Caco-2 (cell line): ENCODE results near the gene SOBP. TPM values are rescaled to one million over a fixed set of nuclear protein-coding genes. Genes with fewer than 3 reads are reported as not detected.

Experiments used
- BruUV-seq: library from RNA; stranded (reverse); fragments of 400-500 nt; replicated peaks from 2 replicates; lab custom pipeline; 2021; lab: Mats Ljungman, UMichigan
- CTCF ChIA-PET: fragments of 300-600 bp; sonication (Branson Sonifier 250); formaldehyde crosslinking; loops from one replicate; lab custom pipeline; 2022; ENCODE audit warnings: antibody characterized with exemption; lab: Charles Lee
- POLR2A ChIA-PET: fragments of 300-600 bp; sonication (Branson Sonifier 250); formaldehyde crosslinking; loops from one replicate; lab custom pipeline; 2022; ENCODE audit warnings: antibody characterized with exemption; lab: Charles Lee
- DNase-seq, 2 experiments: peaks; one replicate each; pipeline versions ENCODE4 v3.0.0 to v3.0.0-alpha.2; 2020 to 2022
- H3K27me3 ChIP-seq: replicated peaks from 2 replicates; pipeline ENCODE4 v1.6.0; 2011; ENCODE audit warnings: low read length; ENCODE audit not compliant: control insufficient read depth, insufficient read depth
- H3K36me3 ChIP-seq: 2 replicates; pipeline ENCODE4 v1.5.1; 2011; ENCODE audit warnings: low read length; ENCODE audit not compliant: control insufficient read depth, insufficient read depth
- H3K4me1 ChIP-seq: fragments of 250-450 bp; sonication (Bioruptor Pico); 2 replicates; pipeline ENCODE4 v1.5.1; 2020; ENCODE audit warnings: mild to moderate bottlenecking
- H3K4me3 ChIP-seq: 2 replicates; pipeline ENCODE4 v1.5.1; 2011; ENCODE audit warnings: low read depth, mild to moderate bottlenecking, control low read depth, low read length
- H3K9me3 ChIP-seq: fragments of 250-450 bp; sonication (Bioruptor Pico); 2 replicates; pipeline ENCODE4 v1.5.1; 2020; ENCODE audit warnings: mild to moderate bottlenecking, moderate library complexity
- H3K27ac Mint-ChIP-seq: one replicate; pipeline ENCODE4 v1.8.0; 2022; ENCODE audit warnings: mixed read lengths; ENCODE audit not compliant: unreplicated experiment
- H3K27me3 Mint-ChIP-seq: one replicate; pipeline ENCODE4 v1.8.0; 2022; ENCODE audit warnings: mixed read lengths; ENCODE audit not compliant: insufficient read depth, unreplicated experiment
- H3K36me3 Mint-ChIP-seq: one replicate; pipeline ENCODE4 v1.8.0; 2022; ENCODE audit warnings: mild to moderate bottlenecking, mixed read lengths; ENCODE audit not compliant: insufficient read depth, unreplicated experiment
- H3K4me1 Mint-ChIP-seq: one replicate; pipeline ENCODE4 v1.8.0; 2022; ENCODE audit warnings: low read depth, mixed read lengths; ENCODE audit not compliant: unreplicated experiment
- H3K4me3 Mint-ChIP-seq: one replicate; pipeline ENCODE4 v1.8.0; 2022; ENCODE audit warnings: mild to moderate bottlenecking, moderate library complexity, mixed read lengths; ENCODE audit not compliant: unreplicated experiment
- H3K9me3 Mint-ChIP-seq: one replicate; pipeline ENCODE4 v1.8.0; 2022; ENCODE audit warnings: mixed read lengths; ENCODE audit not compliant: unreplicated experiment
- intact Hi-C: fragments of 100-400 bp; cut with micrococcal nuclease; formaldehyde crosslinking; loops from one replicate; pipeline ENCODE4 v1.10.0; 2022; ENCODE audit not compliant: unreplicated experiment
- total RNA-seq: library from RNA; stranded (reverse); gene quantifications from 2 replicates; pipeline ENCODE4 v1.2.3, GENCODE V29; 2022
- TF ChIP-seq, protein P1 (sequence below), 2 experiments: fragments of 200-600 bp in 1 of 2; IDR thresholded peaks; 1 replicate in 1 of 2; 2 replicates in 1 of 2; pipeline versions ENCODE4 v1.5.1 to v1.8.0; 2011 to 2022; ENCODE audit warnings: antibody characterized with exemption in 1 of 2, control low read depth in 1 of 2, inconsistent platforms in 1 of 2, low read depth in 1 of 2, low read length in 1 of 2, mild to moderate bottlenecking in 1 of 2, moderate library complexity in 1 of 2; ENCODE audit not compliant: insufficient read depth in 1 of 2, severe bottlenecking in 1 of 2, unreplicated experiment in 1 of 2

The SOBP gene
- total RNA-seq, 1 experiment from 2014 or later: not detected

DNA sequence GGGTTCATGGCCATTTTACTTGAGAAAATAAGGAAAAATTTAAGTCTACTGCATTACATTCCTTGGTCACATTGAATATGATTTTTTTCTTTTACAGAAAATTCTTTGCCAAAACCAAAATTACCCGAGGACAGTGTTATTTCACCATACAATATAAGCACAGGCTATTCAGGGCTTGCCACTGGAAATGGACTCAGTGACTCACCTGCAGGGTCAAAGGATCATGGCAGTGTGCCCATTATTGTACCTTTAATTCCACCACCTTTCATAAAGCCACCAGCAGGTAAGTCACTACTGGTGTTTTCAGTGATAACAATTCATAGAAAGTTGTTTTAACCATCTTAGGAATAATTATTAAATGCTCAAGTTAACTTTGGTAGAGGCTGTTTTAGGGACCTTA is 16.2 kb downstream of the SOBP start:
- no peaks in the 10 kb centered on the region for H3K27me3 Mint-ChIP-seq
- BruUV-seq: no TSS peak
- Histone ChIP-seq H3K36me3 (no peaks in the 10 kb centered on the region), H3K4me1 (no peaks in the 10 kb centered on the region), H3K27me3 (no peaks in the 10 kb centered on the region), H3K4me3 (no peak overlapping the region), H3K9me3 (no peaks in the 10 kb centered on the region)
- CTCF ChIA-PET: no interaction called here
- intact Hi-C loops: no loop called here
- no peak overlapping the region for H3K27ac Mint-ChIP-seq
- POLR2A ChIA-PET: no interaction called here
- no peaks in the 10 kb centered on the region for H3K4me1 Mint-ChIP-seq
- no peak for DNase-seq
- no peak overlapping the region for H3K4me3 Mint-ChIP-seq
- TF ChIP-seq, protein P1, sequence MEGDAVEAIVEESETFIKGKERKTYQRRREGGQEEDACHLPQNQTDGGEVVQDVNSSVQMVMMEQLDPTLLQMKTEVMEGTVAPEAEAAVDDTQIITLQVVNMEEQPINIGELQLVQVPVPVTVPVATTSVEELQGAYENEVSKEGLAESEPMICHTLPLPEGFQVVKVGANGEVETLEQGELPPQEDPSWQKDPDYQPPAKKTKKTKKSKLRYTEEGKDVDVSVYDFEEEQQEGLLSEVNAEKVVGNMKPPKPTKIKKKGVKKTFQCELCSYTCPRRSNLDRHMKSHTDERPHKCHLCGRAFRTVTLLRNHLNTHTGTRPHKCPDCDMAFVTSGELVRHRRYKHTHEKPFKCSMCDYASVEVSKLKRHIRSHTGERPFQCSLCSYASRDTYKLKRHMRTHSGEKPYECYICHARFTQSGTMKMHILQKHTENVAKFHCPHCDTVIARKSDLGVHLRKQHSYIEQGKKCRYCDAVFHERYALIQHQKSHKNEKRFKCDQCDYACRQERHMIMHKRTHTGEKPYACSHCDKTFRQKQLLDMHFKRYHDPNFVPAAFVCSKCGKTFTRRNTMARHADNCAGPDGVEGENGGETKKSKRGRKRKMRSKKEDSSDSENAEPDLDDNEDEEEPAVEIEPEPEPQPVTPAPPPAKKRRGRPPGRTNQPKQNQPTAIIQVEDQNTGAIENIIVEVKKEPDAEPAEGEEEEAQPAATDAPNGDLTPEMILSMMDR (IDR thresholded peaks at IDR 0.05; ENCODE audit: insufficient read depth in 1 of 2, low read depth in 1 of 2, low read length in 1 of 2, severe bottlenecking in 1 of 2, unreplicated experiment in 1 of 2): no peak
- H3K9me3 Mint-ChIP-seq: no peaks in the 10 kb centered on the region
- H3K36me3 Mint-ChIP-seq: no peaks in the 10 kb centered on the region

DNA sequence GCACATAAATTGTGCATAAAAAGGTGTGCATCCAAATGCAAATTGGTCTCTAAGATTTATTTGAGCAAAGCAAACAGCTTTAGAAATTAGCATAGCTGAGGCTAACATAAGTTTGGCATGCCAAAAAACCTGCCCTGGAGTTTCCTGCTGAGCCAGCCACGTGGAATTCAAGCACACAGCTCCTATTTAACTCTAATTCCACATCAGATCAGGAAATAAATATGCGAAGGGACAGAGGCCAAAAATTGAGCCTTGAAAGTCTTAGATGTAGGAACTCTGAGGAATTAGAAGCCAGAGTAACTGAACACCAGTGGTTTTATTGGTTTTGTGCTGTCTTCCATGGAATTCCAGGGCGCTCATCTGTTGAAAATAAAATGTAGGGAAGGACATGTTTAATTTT is 19.6 kb downstream of the SOBP start:
- Histone ChIP-seq H3K4me3 (no peak overlapping the region), H3K9me3 (no peaks in the 10 kb centered on the region), H3K36me3 (no peaks in the 10 kb centered on the region), H3K27me3 (no peaks in the 10 kb centered on the region), H3K4me1 (no peaks in the 10 kb centered on the region)
- ChIA-PET POLR2A (no interaction called here), CTCF (no interaction called here)
- no peak overlapping the region for H3K27ac Mint-ChIP-seq
- DNase-seq: no peak
- H3K27me3 Mint-ChIP-seq: no peaks in the 10 kb centered on the region
- H3K36me3 Mint-ChIP-seq: no peaks in the 10 kb centered on the region
- TF ChIP-seq, protein P1 (IDR thresholded peaks at IDR 0.05; ENCODE audit: insufficient read depth in 1 of 2, low read depth in 1 of 2, low read length in 1 of 2, severe bottlenecking in 1 of 2, unreplicated experiment in 1 of 2): no peak
- no TSS peak for BruUV-seq
- H3K4me3 Mint-ChIP-seq: no peak overlapping the region
- no peaks in the 10 kb centered on the region for H3K9me3 Mint-ChIP-seq
- intact Hi-C loops: no loop called here
- no peaks in the 10 kb centered on the region for H3K4me1 Mint-ChIP-seq

DNA sequence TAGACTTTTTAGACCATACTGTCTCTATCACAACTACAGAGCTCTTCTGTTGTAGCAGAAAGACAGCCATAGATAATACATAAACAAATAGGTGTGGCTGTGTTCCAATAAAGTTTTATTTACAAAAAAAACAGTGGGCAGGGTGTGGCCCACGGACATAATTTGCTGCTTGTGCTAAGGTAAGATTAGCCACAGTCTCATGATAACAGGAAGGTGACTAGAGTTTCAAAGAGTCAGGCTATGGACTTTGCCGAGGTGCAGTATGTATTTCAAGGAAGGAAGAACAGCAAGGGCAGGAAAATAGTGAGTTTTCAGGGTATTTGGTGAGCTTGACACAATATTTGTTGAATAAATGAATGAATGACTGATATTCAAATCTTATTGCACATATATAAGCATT is 20.2 kb downstream of the SOBP start:
- Histone ChIP-seq H3K27me3 (no peaks in the 10 kb centered on the region), H3K4me1 (no peaks in the 10 kb centered on the region), H3K36me3 (no peaks in the 10 kb centered on the region), H3K4me3 (no peak overlapping the region), H3K9me3 (no peaks in the 10 kb centered on the region; the same call in 1 of the 2 replicates)
- Mint-ChIP-seq H3K4me1 (no peaks in the 10 kb centered on the region), H3K36me3 (no peaks in the 10 kb centered on the region), H3K27ac (no peak overlapping the region), H3K4me3 (no peak overlapping the region), H3K27me3 (no peaks in the 10 kb centered on the region), H3K9me3 (no peaks in the 10 kb centered on the region)
- TF ChIP-seq, protein P1 (IDR thresholded peaks at IDR 0.05; ENCODE audit: insufficient read depth in 1 of 2, low read depth in 1 of 2, low read length in 1 of 2, severe bottlenecking in 1 of 2, unreplicated experiment in 1 of 2): no peak
- ChIA-PET POLR2A (interaction anchor here (0.7 kb wide), 1 partner anchor 88 kb away, joined by 3 read pairs; no protein-coding TSS in a partner anchor), CTCF (no interaction called here)
- intact Hi-C loops: no loop called here
- DNase-seq: no peak
- BruUV-seq: no TSS peak
